Endothelial cell of hepatic sinusoid (primary cell): ENCODE results near the gene TMEM132A.

ENCODE experiments used
- in situ Hi-C: cut with HindIII; loops from 2 replicates; pipeline ENCODE4 v1.10.0; 2017; ENCODE audit warnings: low sequenced_read_pairs

TMEM132A gene

DNA sequence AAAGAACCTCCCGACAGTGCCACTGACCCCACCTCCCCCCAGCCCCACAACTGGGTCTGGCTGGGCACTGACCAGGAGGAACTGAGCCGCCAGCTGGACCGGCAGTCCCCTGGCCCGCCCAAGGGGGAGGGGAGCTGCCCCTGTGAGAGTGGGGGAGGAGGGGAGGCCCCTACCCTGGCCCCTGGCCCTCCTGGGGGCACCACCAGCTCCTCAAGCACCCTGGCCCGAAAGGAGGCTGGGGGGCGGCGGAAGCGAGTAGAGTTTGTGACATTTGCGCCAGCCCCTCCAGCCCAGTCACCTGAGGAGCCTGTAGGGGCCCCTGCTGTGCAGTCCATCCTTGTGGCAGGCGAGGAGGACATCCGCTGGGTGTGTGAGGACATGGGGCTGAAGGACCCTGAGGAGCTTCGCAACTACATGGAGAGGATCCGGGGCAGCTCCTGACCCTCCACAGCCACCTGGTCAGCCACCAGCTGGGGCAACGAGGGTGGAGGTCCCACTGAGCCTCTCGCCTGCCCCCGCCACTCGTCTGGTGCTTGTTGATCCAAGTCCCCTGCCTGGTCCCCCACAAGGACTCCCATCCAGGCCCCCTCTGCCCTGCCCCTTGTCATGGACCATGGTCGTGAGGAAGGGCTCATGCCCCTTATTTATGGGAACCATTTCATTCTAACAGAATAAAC is 12.3 kb downstream of the TMEM132A start:
- in situ Hi-C loops = no loop called here

DNA sequence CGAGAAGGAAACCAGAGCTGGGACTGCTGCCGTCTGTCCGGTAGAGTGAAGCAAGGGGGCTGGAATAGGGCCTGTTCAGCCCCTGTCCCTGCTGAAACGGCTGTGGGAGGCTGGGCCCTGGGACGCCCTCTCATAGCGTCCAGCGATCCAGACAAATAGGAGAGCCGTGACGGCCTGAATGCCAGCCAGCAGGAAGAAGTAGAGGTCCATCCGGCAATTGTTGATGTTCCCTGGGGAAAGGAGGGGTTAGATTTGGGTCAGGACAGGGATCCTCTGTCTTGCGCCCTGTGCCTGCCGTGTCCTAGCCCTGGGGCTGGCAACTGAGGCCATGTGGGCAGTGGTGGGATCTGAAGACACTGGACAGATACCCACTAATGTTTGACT is 12.9 kb downstream of the TMEM132A start:
- in situ Hi-C loops = no loop called here

GRCh38 chr11:60937811-60938210 is 13.6 kb downstream of the TMEM132A start:
- in situ Hi-C loops = no loop called here

DNA sequence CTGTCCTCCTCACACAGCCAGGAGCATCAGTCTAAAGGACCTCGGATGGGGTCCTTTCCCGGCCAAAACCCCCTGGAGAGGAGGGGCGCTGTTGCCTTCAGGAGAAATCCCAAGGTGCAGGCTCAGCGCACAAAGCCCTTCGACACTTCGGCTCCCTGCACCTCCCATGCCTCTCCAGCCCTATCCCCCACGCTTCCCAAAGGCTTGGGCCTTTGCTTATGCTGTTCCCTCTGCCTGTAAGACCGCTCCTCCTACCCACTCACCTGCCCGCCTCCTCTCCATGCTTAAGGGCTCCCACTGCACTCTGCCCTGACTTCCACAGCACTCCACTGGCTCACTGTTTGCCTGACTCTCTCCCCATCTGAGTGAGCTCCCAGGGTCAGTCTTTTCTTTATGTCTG is 14.2 kb downstream of the TMEM132A start:
- in situ Hi-C loops = no loop called here

- in situ Hi-C loops = no loop called here
Observed at GRCh38 chr11:60939301-60939700, 15.0 kb downstream of the TMEM132A start.

- in situ Hi-C loops = no loop called here
Observed at GRCh38 chr11:60939855-60940254, 15.6 kb downstream of the TMEM132A start.

- in situ Hi-C loops = no loop called here
Observed at GRCh38 chr11:60941371-60942119, 17.3 kb downstream of the TMEM132A start.

DNA sequence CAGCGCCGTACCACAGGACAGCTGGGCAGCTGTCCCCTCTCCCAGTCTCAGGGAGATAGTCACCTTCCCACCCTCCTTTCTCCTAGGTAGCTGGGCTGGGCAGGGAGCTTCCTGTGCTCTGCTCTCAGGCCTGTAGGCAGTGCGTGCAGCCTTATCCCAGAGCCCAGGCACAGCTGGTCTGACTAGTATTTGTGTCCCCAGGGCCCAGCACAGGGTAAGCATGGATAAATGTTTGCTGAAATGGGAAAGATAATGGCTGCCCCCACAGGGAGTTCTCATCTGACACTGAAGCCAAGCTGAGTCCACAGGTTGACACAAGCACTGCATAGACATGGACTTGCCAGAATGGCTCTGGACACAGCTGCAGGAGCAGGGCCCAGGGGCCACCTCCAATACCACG is 18.0 kb downstream of the TMEM132A start:
- in situ Hi-C loops = no loop called here

DNA sequence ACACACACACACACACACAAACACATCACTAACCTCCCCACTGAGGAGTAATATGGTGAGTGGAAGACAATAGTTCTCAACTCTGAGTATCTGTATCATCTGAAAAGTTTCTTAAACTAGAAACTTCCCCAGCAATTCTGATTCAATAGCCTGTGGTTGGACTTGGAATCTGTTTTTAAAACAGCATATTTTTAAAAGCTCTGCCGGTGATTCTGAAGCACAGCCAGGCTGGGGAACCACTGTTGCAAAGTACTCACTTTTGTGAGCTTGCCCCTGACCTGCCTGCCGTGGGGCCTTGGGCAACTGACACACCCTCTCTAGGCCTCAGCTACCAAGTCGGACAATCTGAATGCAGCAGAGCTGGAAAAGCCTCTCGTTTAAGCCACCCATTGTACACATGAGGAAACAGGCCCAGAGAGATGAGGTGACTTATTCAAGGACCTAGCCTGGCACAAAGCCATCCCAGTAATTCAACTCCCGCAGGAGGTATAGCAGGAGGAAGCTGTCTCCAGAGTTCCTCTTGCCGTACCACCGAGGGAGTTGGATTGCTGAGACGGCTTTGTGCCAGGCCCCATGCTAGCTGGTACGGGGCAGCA is 18.8 kb downstream of the TMEM132A start:
- in situ Hi-C loops = no loop called here

GRCh38 chr11:60944490-60945294 is 20.4 kb downstream of the TMEM132A start:
- in situ Hi-C loops = no loop called here

DNA sequence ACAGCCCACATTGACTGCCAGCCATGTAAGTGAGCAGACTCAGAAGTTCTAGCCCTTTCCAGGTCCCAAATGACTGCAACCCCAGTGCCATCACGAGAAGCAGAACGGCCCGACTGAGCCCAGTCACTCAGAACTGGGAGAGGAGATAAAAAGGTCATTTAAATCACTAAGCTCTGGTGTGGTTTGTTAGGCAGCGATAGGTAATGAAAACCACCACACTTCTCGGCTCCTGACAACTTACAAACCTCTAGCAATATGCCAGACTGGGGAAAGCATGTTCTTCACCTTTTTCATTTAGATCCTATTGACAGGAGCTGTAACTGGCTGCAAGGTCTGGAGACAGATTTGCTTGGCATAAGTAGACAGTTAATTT is 21.0 kb downstream of the TMEM132A start:
- in situ Hi-C loops = no loop called here

DNA sequence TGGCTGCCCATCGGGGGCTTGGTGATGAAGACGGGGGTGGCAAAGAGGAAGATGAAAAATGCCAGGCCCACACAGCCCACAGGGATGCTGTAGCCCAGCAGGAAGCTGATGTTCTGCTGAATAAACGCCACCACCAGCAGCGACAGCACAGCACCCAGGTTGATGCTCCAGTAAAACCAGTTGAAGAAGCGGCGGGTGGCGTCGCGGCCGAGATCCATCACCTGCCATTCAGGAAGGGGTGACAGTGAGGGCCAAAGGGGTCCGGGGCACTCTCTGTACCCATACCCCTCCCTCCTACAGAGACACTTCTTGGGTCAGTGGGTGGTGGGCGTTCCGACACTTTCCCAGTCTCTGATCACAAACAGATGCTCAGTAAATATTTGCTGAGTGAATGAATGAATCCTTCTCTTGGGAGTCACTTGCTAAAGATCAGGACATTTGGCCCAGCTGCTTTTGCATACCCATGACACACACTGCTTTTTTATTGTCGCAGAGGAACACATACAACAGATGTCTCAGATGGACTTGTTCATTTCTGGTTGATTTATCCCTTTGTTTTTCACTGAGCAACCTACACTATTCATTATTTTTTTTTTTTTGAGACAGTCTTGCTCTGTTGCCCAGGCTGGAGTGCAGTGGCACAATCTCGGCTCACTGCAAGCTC is 22.5 kb downstream of the TMEM132A start:
- in situ Hi-C loops = no loop called here

DNA sequence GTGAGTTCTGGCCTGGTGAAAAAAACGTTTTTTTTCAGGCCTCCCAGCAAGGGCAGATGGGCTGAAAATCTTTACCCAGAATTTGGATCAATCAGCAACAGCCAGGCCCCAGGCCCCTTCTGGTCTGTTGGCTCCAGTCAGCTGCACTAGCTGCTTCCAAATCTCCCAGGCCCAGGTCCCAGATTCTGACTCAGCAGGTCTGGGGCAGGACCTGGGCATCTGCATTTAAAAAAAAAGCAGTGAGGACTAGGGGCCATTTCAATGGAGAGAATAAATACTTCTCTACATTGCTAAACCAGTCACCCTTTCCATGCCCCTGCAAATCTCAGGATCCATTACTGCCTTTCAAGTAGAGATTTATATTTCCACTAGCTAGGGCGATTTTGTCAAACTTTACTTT is 23.4 kb downstream of the TMEM132A start:
- in situ Hi-C loops = no loop called here

- in situ Hi-C loops = no loop called here
Observed at GRCh38 chr11:60948250-60948649, 24.0 kb downstream of the TMEM132A start.

DNA sequence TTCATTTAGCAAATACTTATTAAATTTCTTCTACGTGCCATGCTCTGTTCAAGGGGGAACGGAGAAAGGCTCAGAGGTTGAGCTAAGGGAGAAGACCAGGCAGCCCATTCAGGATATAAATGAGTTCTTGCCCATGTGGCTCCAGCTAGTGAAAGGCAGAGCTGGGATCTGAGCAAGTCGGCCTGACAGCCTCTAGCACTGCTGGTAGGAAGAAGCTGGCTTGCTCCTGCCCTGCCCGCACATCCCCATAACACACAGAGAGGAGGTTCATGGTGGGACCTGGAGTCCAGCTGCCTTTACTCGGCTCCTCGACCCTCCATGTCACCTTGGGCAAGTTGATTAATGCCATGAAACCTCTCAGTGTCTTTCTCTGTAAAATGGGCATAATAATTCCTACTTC is 25.8 kb downstream of the TMEM132A start:
- in situ Hi-C loops = no loop called here

DNA sequence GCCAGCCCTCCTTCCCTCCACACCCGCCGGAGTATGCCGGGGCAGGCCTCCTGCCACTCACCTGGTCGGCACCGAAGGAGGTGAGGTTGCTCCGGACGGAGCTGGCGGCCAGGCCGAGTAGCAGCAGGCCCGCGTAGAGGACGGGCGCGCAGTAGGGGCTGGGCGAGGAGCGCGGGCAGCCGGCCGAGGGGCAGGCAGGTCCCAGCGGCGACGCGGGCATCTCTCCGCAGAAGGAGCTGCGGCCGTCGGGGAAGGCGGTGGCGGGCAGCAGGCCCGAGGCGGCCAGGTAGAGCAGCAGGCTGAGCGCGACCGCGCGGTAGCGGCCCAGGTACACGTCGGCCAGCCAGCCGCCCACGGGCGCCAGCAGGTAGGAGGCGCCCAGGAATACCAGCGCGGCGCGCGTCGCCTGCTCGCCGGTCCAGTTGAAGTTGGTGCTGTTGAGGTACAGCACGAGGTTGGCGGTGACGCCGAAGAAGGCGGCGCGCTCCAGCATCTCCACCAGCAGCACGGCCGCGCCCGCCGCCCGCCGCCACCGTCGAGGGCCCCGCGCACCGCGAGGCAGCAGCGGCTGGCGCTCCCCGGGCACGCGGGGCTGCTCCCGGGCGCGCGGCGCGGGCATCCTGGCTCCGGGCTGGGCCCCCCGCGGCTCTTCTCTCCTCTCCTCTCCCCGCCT is 26.8 kb downstream of the TMEM132A start:
- in situ Hi-C loops = no loop called here

GRCh38 chr11:60951606-60951903 is 27.3 kb downstream of the TMEM132A start:
- in situ Hi-C loops = no loop called here

DNA sequence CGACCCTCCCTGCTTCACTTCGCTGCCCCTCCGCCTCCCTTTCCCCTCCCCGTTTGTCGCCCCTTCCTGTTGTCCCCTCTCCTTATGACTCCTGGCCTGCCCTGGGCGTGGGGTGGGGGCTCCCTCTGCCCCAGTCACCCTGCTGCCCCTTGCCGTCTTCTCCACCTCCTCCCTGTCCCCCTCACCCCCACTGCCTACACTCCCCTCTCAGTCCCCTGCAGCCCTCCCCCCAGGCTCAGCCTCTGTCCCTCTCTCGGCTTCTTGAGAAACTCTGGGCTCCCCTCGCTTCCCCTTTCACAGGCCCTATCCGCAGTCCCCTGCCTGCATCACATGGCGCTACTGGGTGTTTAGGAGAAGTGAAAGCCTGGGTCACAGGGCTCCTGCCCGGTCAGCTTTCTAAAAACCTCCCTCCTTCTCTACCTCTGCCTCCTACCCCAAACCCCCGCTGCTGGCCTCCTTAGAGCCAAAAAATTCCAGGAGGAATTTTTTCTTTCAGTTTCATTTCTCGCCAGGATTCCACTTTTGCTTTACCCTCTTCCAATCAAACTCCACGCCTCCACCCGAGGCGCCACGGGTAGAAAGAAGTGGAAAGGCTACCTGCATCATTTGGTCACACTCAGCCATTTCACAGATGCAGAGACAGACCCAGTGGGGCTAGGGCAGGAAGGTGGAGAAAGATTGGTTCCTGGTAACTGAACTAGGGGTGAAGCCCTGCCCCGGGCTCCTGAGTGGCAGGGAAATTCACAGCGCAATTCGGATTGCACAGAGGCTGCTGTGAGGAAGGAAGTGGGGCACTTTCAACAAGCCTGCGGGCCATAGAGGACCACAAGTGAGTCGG is 27.9 kb downstream of the TMEM132A start, which contains the start of gene SLC15A3:
Gene SLC15A3, minus strand, starts transcription at position 273 of the 838 bp plus-strand sequence. CDS start 625 bp downstream, outside the sequence.
- in situ Hi-C loops = no loop called here

- in situ Hi-C loops = no loop called here
Observed at GRCh38 chr11:60952742-60953170, 28.5 kb downstream of the TMEM132A start.
